ENCODE data around the gene SLC37A1.

Gene SLC37A1

DNA sequence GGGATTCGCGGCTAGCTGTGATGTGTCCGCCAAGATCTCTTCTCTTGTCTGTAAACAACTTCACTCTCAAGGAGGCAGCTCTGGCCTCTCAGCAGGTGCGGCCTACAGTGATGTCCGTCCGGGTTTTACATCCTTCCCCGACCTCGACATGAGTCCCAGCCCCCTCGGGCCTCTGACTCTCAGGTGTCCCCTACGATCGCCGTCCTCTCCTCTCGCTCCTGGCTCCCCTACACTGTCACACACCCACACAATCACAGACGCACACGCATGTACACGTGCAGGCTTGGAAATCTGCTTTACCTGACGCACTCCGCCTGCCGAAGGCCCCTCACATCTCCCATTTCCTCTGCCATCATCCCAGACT is 16.8 kb upstream of the SLC37A1 start:
- Mint-ChIP-seq H3K4me1 (peaks cover 10% of the 10 kb centered on the region), H3K4me3 (peak overlapping the region; percentile 87 to 92 (median 87)), H3K27me3 (ENCODE audit: low read depth) (peaks cover 15% of the 10 kb centered on the region), H3K36me3 (ENCODE audit: low read depth) (no peaks in the 10 kb centered on the region), H3K27ac (peak overlapping the region; percentile 6 to 83 (median 47)), H3K9me3 (no peaks in the 10 kb centered on the region)
- TF ChIP-seq, protein P1, sequence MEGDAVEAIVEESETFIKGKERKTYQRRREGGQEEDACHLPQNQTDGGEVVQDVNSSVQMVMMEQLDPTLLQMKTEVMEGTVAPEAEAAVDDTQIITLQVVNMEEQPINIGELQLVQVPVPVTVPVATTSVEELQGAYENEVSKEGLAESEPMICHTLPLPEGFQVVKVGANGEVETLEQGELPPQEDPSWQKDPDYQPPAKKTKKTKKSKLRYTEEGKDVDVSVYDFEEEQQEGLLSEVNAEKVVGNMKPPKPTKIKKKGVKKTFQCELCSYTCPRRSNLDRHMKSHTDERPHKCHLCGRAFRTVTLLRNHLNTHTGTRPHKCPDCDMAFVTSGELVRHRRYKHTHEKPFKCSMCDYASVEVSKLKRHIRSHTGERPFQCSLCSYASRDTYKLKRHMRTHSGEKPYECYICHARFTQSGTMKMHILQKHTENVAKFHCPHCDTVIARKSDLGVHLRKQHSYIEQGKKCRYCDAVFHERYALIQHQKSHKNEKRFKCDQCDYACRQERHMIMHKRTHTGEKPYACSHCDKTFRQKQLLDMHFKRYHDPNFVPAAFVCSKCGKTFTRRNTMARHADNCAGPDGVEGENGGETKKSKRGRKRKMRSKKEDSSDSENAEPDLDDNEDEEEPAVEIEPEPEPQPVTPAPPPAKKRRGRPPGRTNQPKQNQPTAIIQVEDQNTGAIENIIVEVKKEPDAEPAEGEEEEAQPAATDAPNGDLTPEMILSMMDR (IDR thresholded peaks at IDR 0.05; ENCODE audit: unreplicated experiment in 3 of 3) = no peak

DNA sequence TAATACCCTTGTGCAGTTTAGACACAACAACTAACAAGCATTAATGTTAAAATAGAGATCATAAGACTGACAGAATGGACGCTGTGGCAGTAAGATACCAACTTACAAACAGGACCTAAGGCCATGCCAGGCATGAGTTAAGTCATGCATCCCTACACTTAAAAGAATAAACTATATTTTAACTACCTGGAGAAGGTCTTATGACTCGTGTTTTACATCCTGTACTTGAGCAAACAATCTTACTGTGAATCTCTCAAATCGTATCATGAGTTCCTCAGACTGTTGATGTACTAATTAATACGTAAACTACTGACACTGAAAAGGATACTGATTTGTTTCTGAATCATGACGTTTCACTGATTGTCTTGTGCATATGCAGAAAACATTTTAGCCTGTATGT is 15.6 kb upstream of the SLC37A1 start:
- H3K4me1 Mint-ChIP-seq = peaks cover 5% of the 10 kb centered on the region
- H3K4me3 Mint-ChIP-seq = peak overlapping the region in 2 of 3 experiments; percentile 16 to 71
- no peaks in the 10 kb centered on the region for H3K36me3 Mint-ChIP-seq (ENCODE audit: low read depth)
- H3K27me3 Mint-ChIP-seq (ENCODE audit: low read depth) = peaks cover 12% of the 10 kb centered on the region
- no peaks in the 10 kb centered on the region for H3K9me3 Mint-ChIP-seq
- no peak overlapping the region for H3K27ac Mint-ChIP-seq
- TF ChIP-seq, protein P1 (IDR thresholded peaks at IDR 0.05; ENCODE audit: unreplicated experiment in 3 of 3) = no peak

DNA sequence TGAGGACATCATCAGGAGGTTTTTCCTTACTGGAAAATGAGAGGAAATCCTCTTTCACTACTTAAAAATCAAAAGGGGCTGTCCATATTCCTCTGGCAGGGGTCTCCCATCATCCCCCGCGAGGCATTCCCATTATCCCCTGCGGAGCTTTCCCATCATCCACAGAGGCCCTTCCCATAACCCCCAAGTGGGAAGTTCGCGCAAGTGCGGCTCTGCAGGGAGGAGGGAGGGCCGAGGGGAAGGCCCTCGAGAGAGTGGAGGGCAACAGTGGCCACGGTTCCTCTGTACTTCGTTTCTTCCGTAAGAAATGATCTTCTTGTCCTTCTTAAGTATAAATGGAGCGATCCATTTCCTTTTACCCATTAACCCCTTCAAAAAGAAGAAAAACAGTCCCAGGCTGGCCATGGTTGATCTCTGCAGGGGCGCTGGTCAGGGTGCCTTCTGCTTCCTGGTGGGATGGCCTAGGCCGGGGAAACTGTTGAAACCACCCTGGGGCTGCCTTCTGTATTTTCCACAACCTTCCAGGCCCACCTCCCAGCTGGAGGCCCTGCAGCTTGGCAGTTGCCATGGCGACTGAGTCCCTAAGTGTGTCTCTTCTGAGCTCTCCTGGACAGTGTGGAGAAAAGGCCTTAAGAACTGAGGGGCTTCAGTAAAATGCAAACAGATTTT is 14.1 kb upstream of the SLC37A1 start:
- no peaks in the 10 kb centered on the region for H3K36me3 Mint-ChIP-seq (ENCODE audit: low read depth)
- TF ChIP-seq, protein P1 (IDR thresholded peaks at IDR 0.05; ENCODE audit: unreplicated experiment in 3 of 3) = no peak
- no peaks in the 10 kb centered on the region for H3K9me3 Mint-ChIP-seq
- peaks cover 5% of the 10 kb centered on the region for H3K4me1 Mint-ChIP-seq
- H3K4me3 Mint-ChIP-seq = no peak overlapping the region
- H3K27me3 Mint-ChIP-seq (ENCODE audit: low read depth) = peaks cover 7% of the 10 kb centered on the region
- no peak overlapping the region for H3K27ac Mint-ChIP-seq

DNA sequence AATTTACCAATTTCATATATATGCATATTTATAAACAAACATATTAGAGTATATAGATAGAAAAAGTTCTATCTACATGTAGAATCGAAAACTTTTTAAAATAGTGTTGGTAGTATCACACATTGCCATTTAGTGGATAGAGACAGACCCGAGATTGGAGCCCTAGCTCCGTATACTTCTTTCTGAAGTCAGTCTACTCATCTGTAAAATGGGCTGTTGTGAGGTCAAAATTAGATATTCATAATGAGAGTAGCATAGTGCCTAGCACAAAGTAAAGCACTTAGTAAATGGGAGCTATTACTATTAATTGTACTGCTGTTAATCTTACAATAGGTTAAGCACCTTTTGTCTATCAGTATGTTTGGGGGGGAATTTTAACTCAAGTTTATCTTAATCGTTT is 13.4 kb upstream of the SLC37A1 start:
- H3K36me3 Mint-ChIP-seq (ENCODE audit: low read depth) = no peaks in the 10 kb centered on the region
- H3K4me1 Mint-ChIP-seq = peaks cover 5% of the 10 kb centered on the region
- no peak overlapping the region for H3K4me3 Mint-ChIP-seq
- no peaks in the 10 kb centered on the region for H3K9me3 Mint-ChIP-seq
- H3K27ac Mint-ChIP-seq = no peak overlapping the region
- TF ChIP-seq, protein P1 (IDR thresholded peaks at IDR 0.05; ENCODE audit: unreplicated experiment in 3 of 3) = no peak
- H3K27me3 Mint-ChIP-seq (ENCODE audit: low read depth) = peaks cover 7% of the 10 kb centered on the region

DNA sequence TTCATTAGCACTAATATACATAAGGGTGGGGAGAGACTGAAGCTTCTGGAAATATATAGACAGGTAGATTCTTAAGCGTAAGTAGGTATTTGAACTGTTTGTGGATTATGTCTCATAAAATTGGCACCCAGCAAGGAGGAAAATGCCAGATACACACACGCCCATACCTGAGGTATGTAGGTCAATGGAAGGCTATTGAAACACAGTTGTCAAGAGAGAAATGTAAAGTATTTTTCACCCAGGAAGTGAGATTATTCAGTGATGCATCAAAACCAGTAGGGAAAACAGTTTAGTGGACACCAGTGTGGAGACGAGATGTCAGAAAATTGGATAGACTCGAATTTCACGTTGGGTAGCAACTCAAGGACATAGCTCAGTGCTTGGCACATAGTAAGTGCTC is 12.9 kb upstream of the SLC37A1 start:
- peaks cover 4% of the 10 kb centered on the region for H3K27me3 Mint-ChIP-seq (ENCODE audit: low read depth)
- no peak overlapping the region for H3K27ac Mint-ChIP-seq
- TF ChIP-seq, protein P1 (IDR thresholded peaks at IDR 0.05; ENCODE audit: unreplicated experiment in 3 of 3) = no peak
- H3K4me3 Mint-ChIP-seq = no peak overlapping the region
- H3K4me1 Mint-ChIP-seq = peaks cover 5% of the 10 kb centered on the region
- H3K36me3 Mint-ChIP-seq (ENCODE audit: low read depth) = no peaks in the 10 kb centered on the region
- no peaks in the 10 kb centered on the region for H3K9me3 Mint-ChIP-seq

DNA sequence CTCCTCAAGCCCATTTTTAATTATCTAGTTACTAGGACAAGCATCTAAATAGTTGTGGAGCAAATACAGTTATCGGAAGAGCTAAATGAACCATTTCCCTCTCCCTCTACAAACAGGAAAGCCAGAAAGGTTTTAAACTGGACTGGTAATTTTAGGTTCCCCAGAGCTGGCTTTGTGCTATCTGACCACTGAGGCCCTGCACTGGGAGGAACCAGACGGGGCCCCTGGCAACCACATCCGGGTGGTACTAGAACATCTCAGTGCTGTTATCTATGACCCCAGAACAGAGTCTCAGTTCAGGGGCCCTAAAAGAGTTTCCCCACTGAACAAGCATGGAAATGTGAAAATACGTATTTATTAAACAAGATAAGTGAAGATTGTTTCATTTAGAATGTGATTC is 9.9 kb upstream of the SLC37A1 start:
- Mint-ChIP-seq H3K27ac (no peak overlapping the region), H3K27me3 (ENCODE audit: low read depth) (no peaks in the 10 kb centered on the region), H3K4me1 (no peaks in the 10 kb centered on the region), H3K4me3 (no peak overlapping the region), H3K9me3 (no peaks in the 10 kb centered on the region), H3K36me3 (ENCODE audit: low read depth) (no peaks in the 10 kb centered on the region)
- TF ChIP-seq, protein P1 (IDR thresholded peaks at IDR 0.05; ENCODE audit: unreplicated experiment in 3 of 3) = no peak
